Adrenal gland (tissue), 5 donors: Measurements from ENCODE around the gene TESPA1.

Experiments used
- POLR2A ChIP-seq, 2 donors: fragments of 450-650 bp; IDR thresholded peaks; one replicate each; pipeline ENCODE4 v1.6.1; 2017; ENCODE audit warnings: antibody characterized with exemption in 2 of 2, mild to moderate bottlenecking in 2 of 2, moderate library complexity in 1 of 2
- TF ChIP-seq, protein P1 (sequence below), 6 experiments: fragments of 450-650 bp in 4 of 6; fragments of 200-600 bp in 2 of 6; sonication (generic) in 1 of 6; IDR thresholded peaks; 1 replicate in 5 of 6; 2 replicates in 1 of 6; pipeline versions ENCODE4 v1.5.1 to v1.8.0; 2016 to 2021; ENCODE audit warnings: antibody characterized with exemption in 6 of 6, mild to moderate bottlenecking in 2 of 6, moderate library complexity in 1 of 6
- donor health status: DM: no; HTN: no; CAD: no.

DNA sequence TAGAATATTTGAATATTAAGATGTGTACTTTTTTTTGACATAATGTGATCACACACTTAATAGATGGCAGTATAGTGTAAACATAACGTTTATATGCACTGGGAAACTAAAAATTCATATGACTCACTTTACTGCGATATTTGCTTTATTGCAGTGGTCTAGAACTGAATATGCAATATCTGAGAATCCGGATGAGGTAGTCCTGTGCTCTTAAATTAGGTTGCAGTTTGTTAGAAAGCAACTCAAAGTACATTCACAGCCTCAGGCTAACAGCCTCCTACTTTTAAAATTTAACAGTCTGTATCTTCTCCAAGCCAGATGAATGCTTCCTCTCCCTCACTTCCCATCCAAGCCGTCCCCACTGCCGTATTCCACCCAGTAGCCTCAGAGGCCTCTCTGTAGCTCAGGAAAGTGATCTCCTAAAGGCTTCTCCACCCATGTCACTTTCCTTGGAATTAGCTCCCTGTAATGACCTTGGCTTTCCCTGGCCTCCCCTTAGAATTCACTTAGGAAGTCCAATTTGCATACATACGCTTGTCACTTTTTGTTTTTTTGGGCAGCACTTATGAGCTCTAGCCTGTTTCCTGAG is 43.7 kb downstream of the TESPA1 start:
- TF ChIP-seq POLR2A (IDR thresholded peaks at IDR 0.05) = no peak
- TF ChIP-seq, protein P1, sequence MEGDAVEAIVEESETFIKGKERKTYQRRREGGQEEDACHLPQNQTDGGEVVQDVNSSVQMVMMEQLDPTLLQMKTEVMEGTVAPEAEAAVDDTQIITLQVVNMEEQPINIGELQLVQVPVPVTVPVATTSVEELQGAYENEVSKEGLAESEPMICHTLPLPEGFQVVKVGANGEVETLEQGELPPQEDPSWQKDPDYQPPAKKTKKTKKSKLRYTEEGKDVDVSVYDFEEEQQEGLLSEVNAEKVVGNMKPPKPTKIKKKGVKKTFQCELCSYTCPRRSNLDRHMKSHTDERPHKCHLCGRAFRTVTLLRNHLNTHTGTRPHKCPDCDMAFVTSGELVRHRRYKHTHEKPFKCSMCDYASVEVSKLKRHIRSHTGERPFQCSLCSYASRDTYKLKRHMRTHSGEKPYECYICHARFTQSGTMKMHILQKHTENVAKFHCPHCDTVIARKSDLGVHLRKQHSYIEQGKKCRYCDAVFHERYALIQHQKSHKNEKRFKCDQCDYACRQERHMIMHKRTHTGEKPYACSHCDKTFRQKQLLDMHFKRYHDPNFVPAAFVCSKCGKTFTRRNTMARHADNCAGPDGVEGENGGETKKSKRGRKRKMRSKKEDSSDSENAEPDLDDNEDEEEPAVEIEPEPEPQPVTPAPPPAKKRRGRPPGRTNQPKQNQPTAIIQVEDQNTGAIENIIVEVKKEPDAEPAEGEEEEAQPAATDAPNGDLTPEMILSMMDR (IDR thresholded peaks at IDR 0.05) = no peak
